ENCODE results near the gene CTSK.
"Not testable (repeated sequence)": the region's sequence is repeated elsewhere in the genome, so short reads cannot be mapped to it uniquely, and the experiment has no call there.

DNA sequence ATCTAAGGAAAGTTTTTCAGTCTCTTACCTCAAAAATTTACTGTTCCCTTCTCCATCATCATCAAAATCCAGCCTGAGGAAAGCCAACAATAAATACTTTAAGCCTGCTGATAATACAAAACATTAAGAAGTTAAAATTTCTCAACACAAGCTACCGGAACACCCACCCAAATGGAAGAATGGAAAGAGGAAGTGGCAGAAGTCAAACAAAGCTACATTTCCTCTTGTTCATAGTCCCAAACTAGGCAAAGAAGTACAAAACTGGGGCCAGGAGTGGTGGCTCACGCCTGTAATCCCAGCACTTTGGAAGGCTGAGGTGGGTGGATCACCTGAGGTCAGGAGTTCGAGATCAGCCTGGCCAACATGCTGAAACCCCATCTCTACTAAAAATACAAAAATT is 44.7 kb upstream of the CTSK start:
- TF ChIP-seq, protein P1, sequence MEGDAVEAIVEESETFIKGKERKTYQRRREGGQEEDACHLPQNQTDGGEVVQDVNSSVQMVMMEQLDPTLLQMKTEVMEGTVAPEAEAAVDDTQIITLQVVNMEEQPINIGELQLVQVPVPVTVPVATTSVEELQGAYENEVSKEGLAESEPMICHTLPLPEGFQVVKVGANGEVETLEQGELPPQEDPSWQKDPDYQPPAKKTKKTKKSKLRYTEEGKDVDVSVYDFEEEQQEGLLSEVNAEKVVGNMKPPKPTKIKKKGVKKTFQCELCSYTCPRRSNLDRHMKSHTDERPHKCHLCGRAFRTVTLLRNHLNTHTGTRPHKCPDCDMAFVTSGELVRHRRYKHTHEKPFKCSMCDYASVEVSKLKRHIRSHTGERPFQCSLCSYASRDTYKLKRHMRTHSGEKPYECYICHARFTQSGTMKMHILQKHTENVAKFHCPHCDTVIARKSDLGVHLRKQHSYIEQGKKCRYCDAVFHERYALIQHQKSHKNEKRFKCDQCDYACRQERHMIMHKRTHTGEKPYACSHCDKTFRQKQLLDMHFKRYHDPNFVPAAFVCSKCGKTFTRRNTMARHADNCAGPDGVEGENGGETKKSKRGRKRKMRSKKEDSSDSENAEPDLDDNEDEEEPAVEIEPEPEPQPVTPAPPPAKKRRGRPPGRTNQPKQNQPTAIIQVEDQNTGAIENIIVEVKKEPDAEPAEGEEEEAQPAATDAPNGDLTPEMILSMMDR (IDR thresholded peaks at IDR 0.05): not testable (repeated sequence)
- TF ChIP-seq GABPA (IDR thresholded peaks at IDR 0.05; ENCODE audit: low read depth); RAD21 (IDR thresholded peaks at IDR 0.05; ENCODE audit: low read length); FOXM1 (IDR thresholded peaks at IDR 0.05; ENCODE audit: low read depth); RFX5 (IDR thresholded peaks at IDR 0.05; ENCODE audit: low read length): not testable (repeated sequence)
- TF ChIP-seq, protein P2, sequence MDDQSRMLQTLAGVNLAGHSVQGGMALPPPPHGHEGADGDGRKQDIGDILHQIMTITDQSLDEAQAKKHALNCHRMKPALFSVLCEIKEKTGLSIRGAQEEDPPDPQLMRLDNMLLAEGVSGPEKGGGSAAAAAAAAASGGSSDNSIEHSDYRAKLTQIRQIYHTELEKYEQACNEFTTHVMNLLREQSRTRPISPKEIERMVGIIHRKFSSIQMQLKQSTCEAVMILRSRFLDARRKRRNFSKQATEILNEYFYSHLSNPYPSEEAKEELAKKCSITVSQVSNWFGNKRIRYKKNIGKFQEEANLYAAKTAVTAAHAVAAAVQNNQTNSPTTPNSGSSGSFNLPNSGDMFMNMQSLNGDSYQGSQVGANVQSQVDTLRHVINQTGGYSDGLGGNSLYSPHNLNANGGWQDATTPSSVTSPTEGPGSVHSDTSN (IDR thresholded peaks at IDR 0.05): not testable (repeated sequence)
